ENCODE results near the gene TPRN.

The TPRN gene

GRCh38 chr9:137222190-137223077, 21.9 kb upstream of the TPRN start, which contains the start of gene RNF208:
Gene RNF208 (minus strand): TSS chr9:137222240. CDS start chr9:137221212, 1,028 bp downstream.
- H3K4me1 Mint-ChIP-seq (ENCODE audit: low read depth), result peaks cover 2% of the 10 kb centered on the region
- no peaks in the 10 kb centered on the region for H3K9me3 Mint-ChIP-seq (ENCODE audit: low read depth)
- H3K27me3 Mint-ChIP-seq, result no peaks in the 10 kb centered on the region
- no peak within 1 kb of the TSS for H3K27ac Mint-ChIP-seq
- H3K4me3 Mint-ChIP-seq, result peak within 1 kb of the TSS; percentile 80
- no peaks in the 10 kb centered on the region for H3K36me3 Mint-ChIP-seq

- Mint-ChIP-seq H3K4me3 (no peak overlapping the region), H3K4me1 (ENCODE audit: low read depth) (peaks cover 2% of the 10 kb centered on the region), H3K27ac (no peak overlapping the region), H3K27me3 (no peaks in the 10 kb centered on the region), H3K9me3 (ENCODE audit: low read depth) (no peaks in the 10 kb centered on the region), H3K36me3 (no peaks in the 10 kb centered on the region)
Measured at GRCh38 chr9:137221506-137222111, 21.1 kb upstream of the TPRN start.

DNA sequence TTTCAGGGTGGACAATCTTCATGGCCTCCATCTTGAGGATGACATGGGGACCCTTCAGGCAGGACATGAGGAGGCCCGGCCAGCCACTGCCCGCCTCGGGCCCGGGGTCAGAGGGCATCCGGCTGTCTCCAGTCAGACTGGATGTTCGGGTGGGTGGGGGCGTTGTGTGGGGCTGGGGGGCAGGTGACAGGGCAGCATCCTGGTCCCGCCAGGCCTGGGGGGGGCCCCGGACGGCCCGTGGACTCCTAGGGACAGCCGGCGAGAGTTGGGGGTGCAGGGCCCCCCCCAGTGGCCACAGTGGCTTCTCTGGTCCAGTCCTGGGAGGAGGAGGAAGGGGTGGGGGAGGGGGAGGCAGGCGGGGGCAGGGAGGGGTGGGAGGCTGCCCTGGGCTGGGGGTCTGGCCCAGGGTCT, 20.6 kb upstream of the TPRN start:
- no peaks in the 10 kb centered on the region for H3K36me3 Mint-ChIP-seq
- no peak overlapping the region for H3K27ac Mint-ChIP-seq
- peaks cover 2% of the 10 kb centered on the region for H3K4me1 Mint-ChIP-seq (ENCODE audit: low read depth)
- H3K9me3 Mint-ChIP-seq (ENCODE audit: low read depth), result no peaks in the 10 kb centered on the region
- no peaks in the 10 kb centered on the region for H3K27me3 Mint-ChIP-seq
- H3K4me3 Mint-ChIP-seq, result peak overlapping the region; percentile 52

DNA sequence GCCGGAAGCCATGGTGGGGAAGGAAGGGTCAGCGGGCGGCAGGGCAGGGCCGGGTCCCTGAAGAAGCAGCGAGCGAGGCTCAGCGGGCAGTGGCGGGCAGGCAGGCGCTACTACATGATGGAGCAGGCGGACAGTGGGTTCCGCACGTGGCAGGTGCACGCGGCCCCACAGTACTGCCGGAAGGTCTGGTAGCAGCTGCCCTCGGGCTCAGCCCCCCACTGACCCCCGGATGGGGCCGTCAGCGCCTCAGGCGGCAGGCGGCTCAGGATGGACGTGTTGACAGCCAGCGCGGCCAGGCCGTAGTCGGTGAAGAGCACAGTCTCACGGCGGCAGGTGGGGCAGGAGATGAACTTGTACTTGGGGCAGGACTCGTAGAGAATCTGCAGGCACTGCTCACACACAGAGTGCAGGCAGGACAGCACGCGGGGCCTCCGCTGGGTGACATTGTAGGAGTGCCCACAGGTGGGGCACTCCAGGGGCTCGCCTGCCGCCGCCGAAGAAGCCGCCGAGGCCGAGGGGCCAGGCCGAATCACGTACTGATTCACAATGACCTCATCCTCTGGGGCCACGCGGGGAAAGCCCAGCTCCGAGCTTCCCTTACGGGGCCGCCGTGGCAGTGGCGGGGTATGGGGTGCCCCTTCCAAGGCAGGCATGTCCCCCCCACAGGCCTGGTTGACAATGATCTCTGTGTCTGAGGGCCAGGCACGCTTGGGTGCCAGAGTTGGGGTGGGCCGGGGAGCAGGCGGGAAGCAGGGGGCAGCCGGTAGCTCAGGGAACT, 20.0 kb upstream of the TPRN start:
- no peak overlapping the region for H3K27ac Mint-ChIP-seq

GRCh38 chr9:137219757-137220316, 19.3 kb upstream of the TPRN start:
- H3K27me3 Mint-ChIP-seq, result no peaks in the 10 kb centered on the region
- no peaks in the 10 kb centered on the region for H3K9me3 Mint-ChIP-seq (ENCODE audit: low read depth)
- no peak overlapping the region for H3K27ac Mint-ChIP-seq
- H3K4me1 Mint-ChIP-seq (ENCODE audit: low read depth), result peaks cover 2% of the 10 kb centered on the region
- no peaks in the 10 kb centered on the region for H3K36me3 Mint-ChIP-seq
- no peak overlapping the region for H3K4me3 Mint-ChIP-seq

More for the DNA sequence above, 20.0 kb upstream of the TPRN start:
- peaks cover 2% of the 10 kb centered on the region for H3K4me1 Mint-ChIP-seq (ENCODE audit: low read depth)
- no peaks in the 10 kb centered on the region for H3K27me3 Mint-ChIP-seq
- H3K4me3 Mint-ChIP-seq, result peak overlapping the region; percentile 52
- no peaks in the 10 kb centered on the region for H3K36me3 Mint-ChIP-seq
- no peaks in the 10 kb centered on the region for H3K9me3 Mint-ChIP-seq (ENCODE audit: low read depth)

- Mint-ChIP-seq H3K36me3 (no peaks in the 10 kb centered on the region), H3K27me3 (no peaks in the 10 kb centered on the region), H3K4me3 (no peak overlapping the region), H3K27ac (no peak overlapping the region), H3K4me1 (ENCODE audit: low read depth) (no peaks in the 10 kb centered on the region), H3K9me3 (ENCODE audit: low read depth) (no peaks in the 10 kb centered on the region)
Measured at GRCh38 chr9:137218754-137219271, 18.3 kb upstream of the TPRN start.

- no peak overlapping the region for H3K4me3 Mint-ChIP-seq
- no peak overlapping the region for H3K27ac Mint-ChIP-seq
Measured at GRCh38 chr9:137218212-137218753, 17.7 kb upstream of the TPRN start.

GRCh38 chr9:137217276-137218211, 17.0 kb upstream of the TPRN start:
- Mint-ChIP-seq H3K36me3 (no peaks in the 10 kb centered on the region), H3K27ac (no peak overlapping the region), H3K27me3 (no peaks in the 10 kb centered on the region), H3K9me3 (ENCODE audit: low read depth) (no peaks in the 10 kb centered on the region), H3K4me1 (ENCODE audit: low read depth) (no peaks in the 10 kb centered on the region), H3K4me3 (no peak overlapping the region)

More at GRCh38 chr9:137218212-137218753, 17.7 kb upstream of the TPRN start:
- no peaks in the 10 kb centered on the region for H3K9me3 Mint-ChIP-seq (ENCODE audit: low read depth)
- H3K4me1 Mint-ChIP-seq (ENCODE audit: low read depth), result no peaks in the 10 kb centered on the region
- H3K27me3 Mint-ChIP-seq, result no peaks in the 10 kb centered on the region
- H3K36me3 Mint-ChIP-seq, result no peaks in the 10 kb centered on the region

DNA sequence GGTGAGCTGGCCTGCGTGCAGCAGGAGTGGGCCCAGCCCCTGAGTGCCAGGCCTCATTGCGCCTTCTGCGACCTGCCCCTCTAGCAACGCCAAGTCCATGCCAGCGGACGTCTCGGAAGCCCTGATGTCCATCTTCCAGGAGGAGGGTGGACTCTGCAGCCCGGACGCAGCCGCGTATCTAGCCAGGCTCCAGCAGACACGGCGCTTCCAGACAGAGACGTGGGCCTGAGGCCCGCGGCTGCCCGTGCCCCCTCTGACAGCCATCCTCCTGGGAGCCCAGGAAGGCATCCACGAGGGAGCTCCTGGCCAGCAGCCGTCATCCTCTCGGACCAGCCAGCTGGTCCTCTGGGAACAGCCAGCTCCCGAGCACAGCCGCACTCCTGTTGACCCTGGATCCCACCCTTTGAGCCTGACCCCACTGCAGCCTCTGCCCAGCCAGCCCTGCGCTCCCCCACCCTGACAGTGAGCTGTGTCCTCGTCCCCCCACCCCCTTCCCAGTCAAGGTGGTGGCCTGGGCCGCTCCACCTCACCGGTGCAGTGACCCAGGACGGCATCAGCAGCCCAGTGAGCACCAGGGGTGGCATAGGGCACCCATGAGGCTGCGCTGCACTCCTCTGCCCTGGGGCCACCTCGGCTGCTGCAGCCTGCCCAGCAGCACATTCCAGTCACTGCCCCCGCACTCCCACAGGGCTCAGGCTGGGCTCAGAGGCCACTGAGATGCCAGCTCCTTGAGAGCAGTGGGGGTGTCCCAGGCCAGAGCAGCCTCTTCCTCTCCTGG, 15.8 kb upstream of the TPRN start:
- Mint-ChIP-seq H3K9me3 (ENCODE audit: low read depth) (no peaks in the 10 kb centered on the region), H3K27ac (no peak overlapping the region), H3K36me3 (no peaks in the 10 kb centered on the region), H3K4me1 (ENCODE audit: low read depth) (no peaks in the 10 kb centered on the region), H3K27me3 (no peaks in the 10 kb centered on the region), H3K4me3 (no peak overlapping the region)

DNA sequence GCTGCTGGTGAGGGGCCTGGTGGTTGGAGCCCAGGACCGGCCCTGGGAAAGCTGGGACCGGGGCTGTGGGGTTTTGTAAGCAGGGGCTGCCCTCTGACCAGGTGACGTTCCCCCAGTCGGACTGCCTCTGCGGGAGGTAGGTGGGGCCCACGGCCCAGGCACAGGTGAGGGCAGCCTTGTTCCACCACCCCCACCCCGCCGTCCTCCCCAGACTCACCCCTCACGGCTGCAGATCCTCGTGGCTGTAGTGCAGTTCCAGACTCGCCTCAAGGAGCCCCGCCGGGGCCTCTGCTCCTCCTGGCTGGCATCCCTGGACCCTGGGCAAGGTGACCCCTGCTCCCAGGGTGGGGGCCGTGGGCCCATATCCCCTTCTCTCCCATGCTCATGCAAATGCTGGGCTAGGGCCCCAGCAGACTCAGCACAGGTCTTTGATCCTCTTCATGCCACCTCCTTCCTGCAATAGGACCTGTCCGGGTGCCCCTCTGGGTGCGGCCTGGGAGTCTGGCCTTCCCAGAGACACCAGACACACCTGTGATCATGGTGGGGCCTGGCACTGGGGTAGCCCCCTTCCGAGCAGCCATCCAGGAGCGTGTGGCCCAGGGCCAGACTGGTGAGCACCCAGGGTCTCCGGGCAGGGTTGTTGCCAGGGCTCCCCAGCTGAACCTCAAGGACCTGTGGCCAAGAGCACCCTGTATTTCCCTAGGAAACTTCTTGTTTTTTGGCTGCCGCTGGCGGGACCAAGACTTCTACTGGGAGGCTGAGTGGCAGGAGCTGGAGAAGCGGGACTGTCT, 14.8 kb upstream of the TPRN start:
- no peaks in the 10 kb centered on the region for H3K36me3 Mint-ChIP-seq
- H3K9me3 Mint-ChIP-seq (ENCODE audit: low read depth), result no peaks in the 10 kb centered on the region
- no peak overlapping the region for H3K27ac Mint-ChIP-seq
- H3K4me1 Mint-ChIP-seq (ENCODE audit: low read depth), result no peaks in the 10 kb centered on the region
- no peaks in the 10 kb centered on the region for H3K27me3 Mint-ChIP-seq
- no peak overlapping the region for H3K4me3 Mint-ChIP-seq

DNA sequence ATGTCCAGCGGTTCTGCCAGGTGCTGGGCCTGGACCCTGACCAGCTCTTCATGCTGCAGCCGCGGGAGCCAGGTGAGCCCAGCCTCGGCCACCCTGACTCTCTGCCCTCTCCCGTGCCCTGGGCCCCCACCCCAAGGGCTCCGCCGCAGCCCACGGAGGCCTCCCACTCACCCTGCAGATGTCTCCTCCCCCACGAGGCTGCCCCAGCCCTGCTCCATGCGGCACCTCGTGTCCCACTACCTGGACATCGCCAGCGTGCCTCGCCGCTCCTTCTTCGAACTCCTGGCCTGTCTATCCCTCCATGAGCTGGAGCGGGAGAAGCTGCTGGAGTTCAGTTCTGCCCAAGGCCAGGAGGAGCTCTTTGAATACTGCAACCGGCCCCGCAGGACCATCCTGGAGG, 14.1 kb upstream of the TPRN start:
- Mint-ChIP-seq H3K36me3 (no peaks in the 10 kb centered on the region), H3K27ac (no peak overlapping the region), H3K9me3 (ENCODE audit: low read depth) (no peaks in the 10 kb centered on the region), H3K4me3 (no peak overlapping the region), H3K4me1 (ENCODE audit: low read depth) (no peaks in the 10 kb centered on the region), H3K27me3 (no peaks in the 10 kb centered on the region)

DNA sequence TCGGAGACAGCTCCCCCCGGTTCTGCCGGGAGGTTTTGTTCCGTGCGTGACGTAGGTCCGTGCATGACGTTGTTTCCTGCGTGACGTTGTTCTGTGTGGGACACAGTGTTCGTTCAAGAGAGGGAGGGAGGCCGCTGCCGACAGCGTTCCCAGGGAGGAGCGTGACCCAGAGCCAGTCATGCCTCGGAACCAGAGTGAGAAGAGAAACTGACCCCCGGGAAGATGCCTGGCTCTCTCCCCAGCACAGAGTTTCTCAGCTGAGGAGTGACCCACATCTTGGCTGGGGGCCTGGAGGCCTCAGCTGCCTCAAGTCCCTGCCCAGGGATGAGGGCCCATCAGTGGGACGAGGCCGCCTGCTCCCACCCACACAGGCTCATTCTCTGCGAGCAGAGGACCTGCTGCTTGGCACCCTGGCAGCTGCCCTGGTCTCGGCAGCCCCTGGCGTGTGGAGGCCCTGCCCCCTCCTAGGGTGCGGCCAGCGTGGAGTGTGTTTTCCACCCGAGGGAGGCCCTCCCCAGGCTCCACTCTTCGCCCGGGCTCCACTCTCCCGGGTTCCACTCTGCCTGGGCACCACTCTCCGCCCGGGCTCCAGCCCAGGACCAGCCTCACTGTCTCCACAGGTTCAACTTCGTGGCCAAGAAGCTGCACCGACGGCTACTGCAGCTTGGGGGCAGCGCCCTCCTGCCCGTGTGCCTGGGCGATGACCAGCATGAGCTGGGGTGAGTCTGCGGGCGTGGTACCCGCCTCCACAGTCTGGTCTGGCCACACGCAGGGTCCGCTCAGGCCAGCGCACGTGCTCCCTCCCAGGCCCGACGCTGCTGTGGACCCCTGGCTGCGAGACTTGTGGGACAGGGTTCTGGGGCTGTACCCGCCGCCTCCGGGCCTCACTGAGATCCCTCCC, 12.9 kb upstream of the TPRN start:
- no peaks in the 10 kb centered on the region for H3K9me3 Mint-ChIP-seq (ENCODE audit: low read depth)

More for the DNA sequence above, 12.9 kb upstream of the TPRN start:
- no peaks in the 10 kb centered on the region for H3K4me1 Mint-ChIP-seq (ENCODE audit: low read depth)
- no peaks in the 10 kb centered on the region for H3K27me3 Mint-ChIP-seq
- no peaks in the 10 kb centered on the region for H3K36me3 Mint-ChIP-seq
- H3K4me3 Mint-ChIP-seq, result no peak overlapping the region
- H3K27ac Mint-ChIP-seq, result no peak overlapping the region

Data from activated naive CD8-positive, alpha-beta T cell (primary cell).